Ovary (tissue), 9 donors: Measurements from ENCODE around the gene MDH2. TPM values are rescaled to one million over a fixed set of nuclear protein-coding genes. Genes with fewer than 3 reads are reported as not detected.
"Not testable (repeated sequence)": the region's sequence is repeated elsewhere in the genome, so short reads cannot be mapped to it uniquely, and the experiment has no call there.

ENCODE experiments used
- DNase-seq, 5 donors: peaks; one replicate each; pipeline ENCODE4 v3.0.0-alpha.2; 2019 to 2020
- H3K27ac ChIP-seq, 2 donors: fragments of 200-600 bp; one replicate each; pipeline versions ENCODE4 v1.5.1 to v1.8.0; 2019 to 2022
- H3K27me3 ChIP-seq: fragments of 200-600 bp; one replicate; pipeline ENCODE4 v1.8.0; 2022
- H3K36me3 ChIP-seq: fragments of 200-600 bp; sonication (generic); one replicate; pipeline ENCODE4 v1.5.1; 2019
- H3K4me1 ChIP-seq: one replicate; pipeline ENCODE4 v1.8.1; 2013; ENCODE audit warnings: mild to moderate bottlenecking, moderate library complexity; ENCODE audit not compliant: insufficient read depth
- H3K4me3 ChIP-seq: fragments of 200-600 bp; sonication (generic); one replicate; pipeline ENCODE4 v1.5.1; 2017
- H3K9me3 ChIP-seq, 2 donors: fragments of 200-600 bp in 1 of 2; sonication (generic) in 1 of 2; one replicate each; pipeline versions ENCODE4 v1.5.1 to v1.8.1; 2013 to 2019; ENCODE audit warnings: mild to moderate bottlenecking in 1 of 2, moderate library complexity in 1 of 2
- CTCF ChIP-seq, 3 donors: fragments of 450-650 bp in 2 of 3; fragments of 200-600 bp in 1 of 3; IDR thresholded peaks; one replicate each; pipeline versions ENCODE4 v1.5.1 to v1.8.0; 2016 to 2022; ENCODE audit warnings: antibody characterized with exemption in 3 of 3, mild to moderate bottlenecking in 1 of 3
- EP300 ChIP-seq: sonication (generic); formaldehyde crosslinking; IDR thresholded peaks from one replicate; pipeline ENCODE4 v1.6.1; 2017; ENCODE audit warnings: antibody characterized with exemption
- POLR2A ChIP-seq: fragments of 450-650 bp; IDR thresholded peaks from one replicate; pipeline ENCODE4 v1.6.1; 2017; ENCODE audit warnings: antibody characterized with exemption, mild to moderate bottlenecking, moderate library complexity
- WGBS, 3 donors: extraction: QIAGEN DNeasy Blood & Tissue Kit in 1 of 3; methylation state at CpG; one replicate each; pipeline versions ENCODE4 v1.1.5 to v1.1.7; 2013 to 2017; 5-methylcytosine and 5-hydroxymethylcytosine counted together
- intact Hi-C, 4 donors: fragments of 100-400 bp; cut with DNase I; formaldehyde crosslinking; loops; one replicate each; pipeline versions ENCODE4 v1.11.0 to v1.15.1; 2022 to 2023
- polyA plus RNA-seq, 2 donors: library from polyadenylated mRNA; stranded (reverse); fragments of 200-250 nt in 1 of 2; fragments of 350-450 nt in 1 of 2; fragmentation: Illumina TruSeq in 1 of 2; extraction: RNeasy Lipid Tissue Mini Kit (QIAGEN cat#74804) in 1 of 2; gene quantifications; one replicate each; pipeline ENCODE4 v1.2.3, GENCODE V29; 2013 to 2014
- total RNA-seq, 7 donors: library from RNA; depleted of rRNA in 2 of 7; stranded (reverse); fragments of >200 nt in 2 of 7; fragmentation: NEBNext Ultra II Directional in 3 of 7; extraction: Animal tissue kit (Norgen Biotek cat#: 25700) in 3 of 7; gene quantifications; one replicate each; pipeline versions ENCODE4 v1.1.0 to v1.2.4, GENCODE V29; 2016 to 2023
- donor health status: DM: no; HTN: no; CAD: no; lungs with moderate emphysema.
- donor health status: DM: no; HTN: no; CAD: no.
- donor health status: Bipolar disorder and iron deficiency.
- donor health status: DM: yes; HTN: yes; CAD: no.
- donor health status: DM: no; HTN: no; CAD: no.
- donor health status: DM: yes; HTN: yes; CAD: no.

Gene MDH2
- total and polyA plus RNA-seq, 9 donors, result 38.4 to 124 (median 94.9) TPM

- intact Hi-C loops, result loop anchor here in 1 of 4 donors (10.0 kb wide), 1 partner anchor 257 kb away; no protein-coding TSS in a partner anchor
- H3K9me3 ChIP-seq, result no peaks in the 10 kb centered on the region
- H3K4me3 ChIP-seq, result no peak overlapping the region
- no peaks in the 10 kb centered on the region for H3K36me3 ChIP-seq
- 89 to 92% (median 90%) methylated on average over 7 of the region's 7 CpGs for WGBS, 3 donors
- TF ChIP-seq POLR2A, result no peak
- TF ChIP-seq EP300, result no peak
- TF ChIP-seq CTCF (IDR thresholded peaks at IDR 0.05), result no peak
- DNase-seq, result peak in 1 of 5 donors; percentile 2
- H3K27me3 ChIP-seq, result no peaks in the 10 kb centered on the region
- H3K27ac ChIP-seq, result no peak overlapping the region
- no peaks in the 10 kb centered on the region for H3K4me1 ChIP-seq
Observed at GRCh38 chr7:76022026-76022780, 25.7 kb upstream of the MDH2 start.

- Histone ChIP-seq H3K27ac (no peak overlapping the region), H3K4me1 (no peaks in the 10 kb centered on the region), H3K4me3 (no peak overlapping the region), H3K27me3 (no peaks in the 10 kb centered on the region), H3K36me3 (no peaks in the 10 kb centered on the region), H3K9me3 (no peaks in the 10 kb centered on the region)
- no peak for DNase-seq
- 37 to 38% (median 37%) methylated on average over 4 of the region's 4 CpGs for WGBS, 3 donors
- intact Hi-C loops, result loop anchor here in 1 of 4 donors (10.0 kb wide), 1 partner anchor 258 kb away; no protein-coding TSS in a partner anchor
- TF ChIP-seq CTCF (IDR thresholded peaks at IDR 0.05) (no peak), POLR2A (no peak)
Observed at GRCh38 chr7:76023002-76023401, 24.9 kb upstream of the MDH2 start.

GRCh38 chr7:76029682-76030081 lies 18.2 kb upstream of the MDH2 start:
- intact Hi-C loops, result loop anchor here in 1 of 4 donors (5.0 to 10.0 kb wide), 2 partner anchors 265 to 1892 kb away; no protein-coding TSS in a partner anchor
- not testable (repeated sequence) for H3K36me3 ChIP-seq, H3K4me1 ChIP-seq, H3K27ac ChIP-seq, H3K27me3 ChIP-seq, H3K9me3 ChIP-seq, DNase-seq, H3K4me3 ChIP-seq
- 90 to 97% (median 94%) methylated on average over 7 of the region's 7 CpGs for WGBS, 3 donors

- Histone ChIP-seq H3K27ac (no peak overlapping the region), H3K9me3 (no peaks in the 10 kb centered on the region), H3K36me3 (no peaks in the 10 kb centered on the region), H3K27me3 (no peaks in the 10 kb centered on the region), H3K4me3 (no peak overlapping the region), H3K4me1 (no peaks in the 10 kb centered on the region)
- WGBS, 3 donors, result 89 to 100% (median 97%) methylated on average over 1 of the region's 1 CpG
- no peak for TF ChIP-seq POLR2A
- DNase-seq, result no peak
- intact Hi-C loops, result no loop called here
Observed at GRCh38 chr7:76031964-76032363, 15.9 kb upstream of the MDH2 start.

- Histone ChIP-seq H3K36me3 (no peaks in the 10 kb centered on the region), H3K9me3 (no peaks in the 10 kb centered on the region), H3K4me3 (no peak overlapping the region), H3K27ac (no peak overlapping the region), H3K4me1 (no peaks in the 10 kb centered on the region), H3K27me3 (no peaks in the 10 kb centered on the region)
- 66 to 67% (median 66%) methylated on average over 5 of the region's 5 CpGs for WGBS, 3 donors
- TF ChIP-seq POLR2A, result no peak
- no peak for TF ChIP-seq EP300
- intact Hi-C loops, result no loop called here
- peak in 1 of 5 donors; percentile 33 for DNase-seq
Observed at GRCh38 chr7:76037310-76037709, 10.6 kb upstream of the MDH2 start.

- H3K27me3 ChIP-seq, result no peaks in the 10 kb centered on the region
- WGBS, 3 donors, result 64 to 70% (median 70%) methylated on average over 6 of the region's 6 CpGs
- intact Hi-C loops, result loop anchor here in 1 of 4 donors (10.0 kb wide), 1 partner anchor 115 kb away; no protein-coding TSS in a partner anchor
- no peaks in the 10 kb centered on the region for H3K36me3 ChIP-seq
- H3K4me1 ChIP-seq, result no peaks in the 10 kb centered on the region
- TF ChIP-seq EP300, result no peak
- no peak for TF ChIP-seq POLR2A
- TF ChIP-seq CTCF (IDR thresholded peaks at IDR 0.05), result no peak
- H3K27ac ChIP-seq, result no peak overlapping the region
- H3K9me3 ChIP-seq, result no peaks in the 10 kb centered on the region
- H3K4me3 ChIP-seq, result no peak overlapping the region
- no peak for DNase-seq
Observed at GRCh38 chr7:76040126-76040525, 7.8 kb upstream of the MDH2 start.
